Measurements from ENCODE around the gene TSSK2. TPM values are rescaled to one million over a fixed set of nuclear protein-coding genes. Genes with fewer than 3 reads are reported as not detected.

TSSK2 gene
- total and polyA plus RNA-seq, 2 of the 8 experiments (the other 6 are each of a cell fraction or from before 2014, with no cell fraction given): not detected

- H3K4me2 ChIP-seq (ENCODE audit: insufficient read depth in 1 of 2, low read depth in 2 of 2, low read length in 2 of 2): no peak overlapping the region
- FAIRE-seq (no peak), DNase-seq (ENCODE audit: low read depth in 1 of 2, low spot score in 2 of 2) (no peak)
- 96% methylated on average over 11 of the region's 13 CpGs; no CpG with 5 or more reads in 1 of the 2 experiments for WGBS, 2 experiments (ENCODE audit: extremely low coverage in 1 of 2, insufficient coverage in 1 of 2, insufficient read length in 1 of 2, insufficient replicate concordance in 2 of 2, low coverage in 1 of 2, low lambda C conversion rate in 2 of 2, missing lambda C conversion rate in 1 of 2)
- H2AK5ac ChIP-seq (ENCODE audit: low read depth, low read length): no peak overlapping the region
- no peaks in the 10 kb centered on the region for H3K23me2 ChIP-seq (ENCODE audit: low read depth, low read length)
- H3K4ac ChIP-seq (replicated peaks; ENCODE audit: insufficient read length, low read depth, low read length): no peak overlapping the region
- H3K9me3 ChIP-seq (ENCODE audit: insufficient read depth in 2 of 2, low read depth in 1 of 2, low read length in 1 of 2): no peaks in the 10 kb centered on the region
- peaks cover 5 to 6% of the 10 kb centered on the region in 2 experiments for H4K20me1 ChIP-seq (replicated peaks in 1 of 2; ENCODE audit: control insufficient read depth in 1 of 2, insufficient read depth in 2 of 2, low read length in 2 of 2)
- ChIA-PET POLR2A (ENCODE audit: partially characterized antibody) (interaction anchor here (0.6 to 5.3 kb wide), 5 partner anchors 10 to 1470 kb away, joined by 3 to 24 read pairs (median 4); partner anchors contain the start of genes DGCR2 and ESS2), CTCF (ENCODE audit: partially characterized antibody) (interaction anchor here (0.8 to 2.1 kb wide), 6 partner anchors 11 to 134 kb away, joined by 3 to 7 read pairs (median 5); partner anchors contain the start of gene ESS2)
- H2BK12ac ChIP-seq (ENCODE audit: low read depth, low read length): no peak overlapping the region
- H3K27me3 ChIP-seq (replicated peaks in 1 of 4; ENCODE audit: control insufficient read depth in 3 of 4, extremely low read depth in 1 of 4, insufficient read depth in 3 of 4, low read length in 3 of 4): 0 out of 7 replicates have a peak, but pooled peaks cover 0 to 2% (median under 1%) of the 10 kb centered on the region in 4 experiments
- peaks cover 2 to 21% (median 7%) of the 10 kb centered on the region in 4 experiments; a peak in 5 of 8 replicates for H3K36me3 ChIP-seq (ENCODE audit: control insufficient read depth in 2 of 4, insufficient read depth in 4 of 4, low read length in 3 of 4)
- no peak overlapping the region for H4K5ac ChIP-seq (ENCODE audit: insufficient read length, low read depth, low read length)
- H2BK5ac ChIP-seq (ENCODE audit: low read depth, low read length): no peak overlapping the region
- no peak overlapping the region for H2BK15ac ChIP-seq (ENCODE audit: low read length)
- H3K4me1 ChIP-seq (replicated peaks in 1 of 4; ENCODE audit: control insufficient read depth in 3 of 4, insufficient read depth in 4 of 4, low read length in 3 of 4): no peaks in the 10 kb centered on the region
- H3K79me2 ChIP-seq (ENCODE audit: control insufficient read depth in 1 of 2, insufficient read depth in 2 of 2, low read length in 2 of 2): no peaks in the 10 kb centered on the region
- no peak overlapping the region for H3K18ac ChIP-seq (ENCODE audit: extremely low read depth, low read length)
- H2BK120ac ChIP-seq (replicated peaks; ENCODE audit: low read depth, low read length): no peak overlapping the region
- H2AFZ ChIP-seq (ENCODE audit: low read length): no peak overlapping the region
- no peak overlapping the region for H3K23ac ChIP-seq (ENCODE audit: insufficient read length)
- H2BK20ac ChIP-seq (ENCODE audit: low read length): no peak overlapping the region
- H3K9ac ChIP-seq (replicated peaks in 1 of 4; ENCODE audit: extremely low read depth in 1 of 4, low read depth in 3 of 4, low read length in 3 of 4): no peak overlapping the region
- H3K56ac ChIP-seq (replicated peaks; ENCODE audit: insufficient read length, low read depth, low read length): no peak overlapping the region
- H3K79me1 ChIP-seq (ENCODE audit: low read depth, low read length): no peaks in the 10 kb centered on the region
- H3K27ac ChIP-seq (ENCODE audit: low read depth, low read length): no peak overlapping the region
- no peak overlapping the region for H4K91ac ChIP-seq (replicated peaks; ENCODE audit: insufficient read length, low read length)
- H4K8ac ChIP-seq (ENCODE audit: extremely low read depth, insufficient read depth, low read length): no peak overlapping the region
- no peak overlapping the region for H3K4me3 ChIP-seq (ENCODE audit: extremely low read depth in 1 of 4, insufficient read depth in 2 of 4, low read depth in 3 of 4, low read length in 4 of 4)
- no peak overlapping the region for H3K14ac ChIP-seq (ENCODE audit: insufficient read length)
- TF ChIP-seq TEAD4 (IDR thresholded peaks at IDR 0.05; ENCODE audit: low read depth, low read length) (no peak), BACH1 (IDR thresholded peaks at IDR 0.05; ENCODE audit: low read length) (no peak), SIN3A (conservative IDR thresholded peaks at IDR 0.05 in 1 of 2, IDR thresholded peaks at IDR 0.05 in 1 of 2; ENCODE audit: low read depth in 1 of 2, low read length in 2 of 2) (no peak), ZNF274 (IDR thresholded peaks at IDR 0.05; ENCODE audit: borderline replicate concordance, extremely low read depth, low read length) (no peak), MAX (IDR thresholded peaks at IDR 0.05) (no peak), CTCF (IDR thresholded peaks at IDR 0.05; ENCODE audit: control extremely low read depth in 1 of 3, insufficient read depth in 1 of 3, low read depth in 1 of 3, low read length in 3 of 3) (no peak), BCL11A (IDR thresholded peaks at IDR 0.05; ENCODE audit: low read depth in 2 of 2, low read length in 2 of 2) (no peak), USF2 (IDR thresholded peaks at IDR 0.05; ENCODE audit: low read length) (no peak), RBBP5 (IDR thresholded peaks at IDR 0.05; ENCODE audit: borderline replicate concordance, low read depth, low read length) (no peak)
Measured at GRCh38 chr22:19133561-19133960, 2.5 kb downstream of the TSSK2 start.

All from H1 (cell line).